H1 (cell line): ENCODE data around the gene TMEM266. TPM values are rescaled to one million over a fixed set of nuclear protein-coding genes. Genes with fewer than 3 reads are reported as not detected.

ENCODE experiments used
- CTCF ChIA-PET: fragments of 300-600 bp; sonication (Branson Sonifier 250); formaldehyde crosslinking; loops from one replicate; lab custom pipeline; 2021; ENCODE audit not compliant: partially characterized antibody; lab: Charles Lee
- POLR2A ChIA-PET: fragments of 300-600 bp; sonication (Branson Sonifier 250); formaldehyde crosslinking; loops from one replicate; lab custom pipeline; 2021; ENCODE audit warnings: inconsistent platforms; ENCODE audit not compliant: partially characterized antibody; lab: Charles Lee
- DNase-seq, 2 experiments: peaks; one replicate each; pipeline versions ENCODE4 v3.0.0 to v3.0.0-alpha.2; 2010 to 2022; ENCODE audit warnings: low spot score in 2 of 2, low read depth in 1 of 2, mixed read lengths in 1 of 2
- FAIRE-seq: peaks from 2 replicates; lab custom pipeline; 2011; peaks lifted over from hg19 to GRCh38; lab: Jason Lieb, UNC
- H2AFZ ChIP-seq: 2 replicates; pipeline ENCODE4 v1.8.1; 2012; ENCODE audit warnings: low read length, inconsistent platforms
- H2AK5ac ChIP-seq: 2 replicates; pipeline ENCODE4 v1.6.1; 2013; ENCODE audit warnings: low read depth, low read length
- H2BK120ac ChIP-seq: replicated peaks from 2 replicates; pipeline ENCODE3; 2013; ENCODE audit warnings: low read depth, low read length, inconsistent platforms
- H2BK12ac ChIP-seq: 2 replicates; pipeline ENCODE4 v1.6.1; 2013; ENCODE audit warnings: low read depth, low read length
- H2BK15ac ChIP-seq: 2 replicates; pipeline ENCODE4 v1.6.1; 2013; ENCODE audit warnings: low read length
- H2BK20ac ChIP-seq: 2 replicates; pipeline ENCODE4 v1.6.1; 2013; ENCODE audit warnings: low read length
- H2BK5ac ChIP-seq: 2 replicates; pipeline ENCODE4 v1.6.1; 2013; ENCODE audit warnings: low read depth, low read length
- H3K14ac ChIP-seq: 2 replicates; pipeline ENCODE4 v1.6.1; 2013; ENCODE audit warnings: inconsistent platforms; ENCODE audit not compliant: insufficient read length
- H3K18ac ChIP-seq: 2 replicates; pipeline ENCODE4 v1.6.1; 2013; ENCODE audit warnings: low read length; ENCODE audit errors: extremely low read depth
- H3K23ac ChIP-seq: 2 replicates; pipeline ENCODE4 v1.6.1; 2013; ENCODE audit warnings: inconsistent platforms; ENCODE audit not compliant: insufficient read length
- H3K23me2 ChIP-seq: 2 replicates; pipeline ENCODE4 v1.6.1; 2013; ENCODE audit warnings: low read depth, low read length
- H3K27ac ChIP-seq: 2 replicates; pipeline ENCODE4 v1.6.1; 2011; ENCODE audit warnings: low read depth, low read length, inconsistent platforms
- H3K27me3 ChIP-seq, 4 experiments: replicated peaks in 1 of 4; 1 replicate in 1 of 4; 2 replicates in 3 of 4; pipeline versions ENCODE4 v1.6.1 to v1.8.1; 2011 to 2013; ENCODE audit warnings: low read length in 3 of 4, mild to moderate bottlenecking in 3 of 4, inconsistent platforms in 2 of 4, mixed read lengths in 2 of 4, moderate library complexity in 1 of 4; ENCODE audit not compliant: control insufficient read depth in 3 of 4, insufficient read depth in 3 of 4; ENCODE audit errors: extremely low read depth in 1 of 4
- H3K36me3 ChIP-seq, 4 experiments: 2 replicates each; pipeline versions ENCODE4 v1.6.1 to v1.8.1; 2011 to 2013; ENCODE audit warnings: mild to moderate bottlenecking in 4 of 4, low read length in 3 of 4, moderate library complexity in 2 of 4, control low read depth in 1 of 4, inconsistent platforms in 1 of 4; ENCODE audit not compliant: insufficient read depth in 4 of 4, control insufficient read depth in 2 of 4
- H3K4ac ChIP-seq: replicated peaks from 2 replicates; pipeline ENCODE3; 2013; ENCODE audit warnings: low read length, low read depth, mixed read lengths, inconsistent platforms; ENCODE audit not compliant: insufficient read length
- H3K4me1 ChIP-seq, 4 experiments: replicated peaks in 1 of 4; 1 replicate in 1 of 4; 2 replicates in 3 of 4; pipeline versions ENCODE4 v1.6.1 to v1.8.1; 2011 to 2013; ENCODE audit warnings: low read length in 3 of 4, inconsistent platforms in 2 of 4, mixed read lengths in 1 of 4; ENCODE audit not compliant: insufficient read depth in 4 of 4, control insufficient read depth in 3 of 4
- H3K4me2 ChIP-seq, 2 experiments: 2 replicates each; pipeline versions ENCODE4 v1.6.1 to v1.8.1; 2011 to 2013; ENCODE audit warnings: low read depth in 2 of 2, low read length in 2 of 2, control low read depth in 1 of 2, inconsistent platforms in 1 of 2, mild to moderate bottlenecking in 1 of 2; ENCODE audit not compliant: insufficient read depth in 1 of 2
- H3K4me3 ChIP-seq, 4 experiments: fragments of 200-600, 300-600 bp in 1 of 4; sonication (generic), shearing (Covaris generic), sonication (Bioruptor Twin) in 1 of 4; 2 replicates each; pipeline versions ENCODE4 v1.5.1 to v1.8.1; 2011 to 2016; ENCODE audit warnings: low read length in 4 of 4, low read depth in 3 of 4, control low read depth in 2 of 4, inconsistent platforms in 2 of 4, mild to moderate bottlenecking in 2 of 4, mixed read lengths in 1 of 4, moderate library complexity in 1 of 4; ENCODE audit not compliant: insufficient read depth in 2 of 4; ENCODE audit errors: extremely low read depth in 1 of 4
- H3K56ac ChIP-seq: replicated peaks from 2 replicates; pipeline ENCODE3; 2013; ENCODE audit warnings: low read depth, mild to moderate bottlenecking, mixed read lengths, low read length, inconsistent platforms; ENCODE audit not compliant: insufficient read length
- H3K79me1 ChIP-seq: 2 replicates; pipeline ENCODE4 v1.6.1; 2013; ENCODE audit warnings: low read depth, low read length, control low read depth
- H3K79me2 ChIP-seq, 2 experiments: 2 replicates each; pipeline versions ENCODE4 v1.6.1 to v1.8.1; 2012 to 2013; ENCODE audit warnings: low read length in 2 of 2, mild to moderate bottlenecking in 2 of 2, inconsistent platforms in 1 of 2; ENCODE audit not compliant: insufficient read depth in 2 of 2, control insufficient read depth in 1 of 2
- H3K9ac ChIP-seq, 4 experiments: replicated peaks in 1 of 4; 1 replicate in 1 of 4; 2 replicates in 3 of 4; pipeline versions ENCODE4 v1.6.1 to v1.8.1; 2011 to 2013; ENCODE audit warnings: low read depth in 3 of 4, low read length in 3 of 4, control low read depth in 2 of 4, mild to moderate bottlenecking in 2 of 4, moderate library complexity in 2 of 4, inconsistent platforms in 1 of 4; ENCODE audit errors: extremely low read depth in 1 of 4
- H3K9me3 ChIP-seq, 2 experiments: 2 replicates each; pipeline versions ENCODE4 v1.6.1 to v1.8.1; 2012 to 2013; ENCODE audit warnings: mild to moderate bottlenecking in 2 of 2, moderate library complexity in 2 of 2, control low read depth in 1 of 2, inconsistent platforms in 1 of 2, low read depth in 1 of 2, low read length in 1 of 2, mixed read lengths in 1 of 2; ENCODE audit not compliant: insufficient read depth in 2 of 2
- H4K20me1 ChIP-seq, 2 experiments: replicated peaks in 1 of 2; 2 replicates each; pipeline versions ENCODE3 to v1.8.1; 2011 to 2013; ENCODE audit warnings: inconsistent platforms in 2 of 2, low read length in 2 of 2, mild to moderate bottlenecking in 1 of 2; ENCODE audit not compliant: insufficient read depth in 2 of 2, control insufficient read depth in 1 of 2
- H4K5ac ChIP-seq: 2 replicates; pipeline ENCODE4 v1.6.1; 2013; ENCODE audit warnings: low read length, low read depth, mixed read lengths, inconsistent platforms; ENCODE audit not compliant: insufficient read length
- H4K8ac ChIP-seq: 2 replicates; pipeline ENCODE4 v1.8.0; 2013; ENCODE audit warnings: mild to moderate bottlenecking, moderate library complexity, low read length, inconsistent platforms; ENCODE audit not compliant: insufficient read depth; ENCODE audit errors: extremely low read depth
- H4K91ac ChIP-seq: replicated peaks from 2 replicates; pipeline ENCODE3; 2013; ENCODE audit warnings: low read length, mixed read lengths, inconsistent platforms; ENCODE audit not compliant: insufficient read length
- GTF2F1 ChIP-seq: IDR thresholded peaks from 2 replicates; pipeline ENCODE4 v1.6.1; 2012; ENCODE audit warnings: low read depth, low read length, improper control_type of control experiment, borderline replicate concordance
- HDAC2 ChIP-seq, 2 experiments: fragments of 300-600 bp in 1 of 2; sonication (generic) in 1 of 2; IDR thresholded peaks; 2 replicates each; pipeline ENCODE4 v1.6.1; 2011 to 2012; ENCODE audit warnings: low read depth in 2 of 2, low read length in 2 of 2, mild to moderate bottlenecking in 2 of 2, moderate library complexity in 2 of 2, borderline replicate concordance in 1 of 2, inconsistent platforms in 1 of 2
- KDM4A ChIP-seq: IDR thresholded peaks from one replicate; pipeline ENCODE4 v1.7.1; 2012; ENCODE audit warnings: low read depth, mild to moderate bottlenecking, moderate library complexity, low read length, inconsistent platforms; ENCODE audit not compliant: severe bottlenecking
- MAX ChIP-seq: IDR thresholded peaks from 2 replicates; pipeline ENCODE4 v1.6.1; 2012; ENCODE audit warnings: inconsistent platforms
- SUZ12 ChIP-seq: fragments of 200-600 bp; sonication (generic); IDR thresholded peaks from 2 replicates; pipeline ENCODE4 v1.6.1; 2012; ENCODE audit warnings: mild to moderate bottlenecking, inconsistent platforms, low read length, moderate library complexity, mixed read lengths
- WGBS, 2 experiments: shearing (Covaris generic) in 1 of 2; methylation state at CpG; one replicate each; pipeline versions ENCODE4 v1.1.6 to v1.1.7; 2013 to 2015; ENCODE audit warnings: low lambda C conversion rate in 2 of 2, mixed read lengths in 2 of 2, inconsistent platforms in 1 of 2, low coverage in 1 of 2, missing lambda C conversion rate in 1 of 2; ENCODE audit not compliant: insufficient replicate concordance in 2 of 2, insufficient coverage in 1 of 2, insufficient read length in 1 of 2; ENCODE audit errors: extremely low coverage in 1 of 2, missing lambda C conversion rate in 1 of 2; 5-methylcytosine and 5-hydroxymethylcytosine counted together
- polyA plus RNA-seq, 7 experiments: library from polyadenylated mRNA; depleted of rRNA in 3 of 7; stranded (reverse) in 5 of 7; unstranded in 2 of 7; fragments of >200 nt in 5 of 7; fragments of 200-250 nt in 2 of 7; gene quantifications; 1 replicate in 5 of 7; 2 replicates in 1 of 7; 4 replicates in 1 of 7; pipeline versions ENCODE4 v1.2.1 to v1.2.3, GENCODE V29; 2011 to 2013; ENCODE audit warnings: missing spikeins in 2 of 7, mixed read lengths in 2 of 7
- total RNA-seq: library from RNA; stranded (reverse); fragmentation: NEBNext Ultra II Directional; extraction: Animal tissue kit (Norgen Biotek cat#: 25700); gene quantifications from 2 replicates; pipeline ENCODE4 v1.2.1, GENCODE V29; 2021

Gene TMEM266
- total and polyA plus RNA-seq, 2 of the 8 experiments (the other 6 are each of a cell fraction or from before 2014, with no cell fraction given): 2.6 TPM

- CTCF ChIA-PET: interaction anchor here (1.3 to 1.7 kb wide), 2 partner anchors 20 to 25 kb away, joined by 4 to 5 read pairs; no protein-coding TSS in a partner anchor
- POLR2A ChIA-PET: no interaction called here
- H2BK5ac ChIP-seq: no peak overlapping the region
Measured at GRCh38 chr15:76215634-76216033, 155.8 kb downstream of the TMEM266 start.

More at GRCh38 chr15:76215634-76216033, 155.8 kb downstream of the TMEM266 start:
- Histone ChIP-seq H2AK5ac (no peak overlapping the region), H3K4me3 (no peak overlapping the region), H2BK20ac (no peak overlapping the region), H2AFZ (no peak overlapping the region), H3K9me3 (no peaks in the 10 kb centered on the region), H3K27me3 (no peaks in the 10 kb centered on the region), H3K27ac (no peak overlapping the region), H4K91ac (no peak overlapping the region), H3K56ac (no peak overlapping the region), H4K20me1 (peaks cover 0 to 3% of the 10 kb centered on the region in 2 experiments), H3K14ac (no peak overlapping the region), H3K9ac (no peak overlapping the region), H3K36me3 (peaks cover 0 to 4% (median 0%) of the 10 kb centered on the region in 4 experiments; a peak in 2 of 8 replicates), H4K5ac (no peak overlapping the region), H3K18ac (no peak overlapping the region), H3K23ac (no peak overlapping the region), H3K4me1 (no peaks in the 10 kb centered on the region), H3K4ac (no peak overlapping the region), H2BK15ac (no peak overlapping the region), H2BK120ac (no peak overlapping the region), H3K79me2 (no peaks in the 10 kb centered on the region), H3K79me1 (no peaks in the 10 kb centered on the region), H3K23me2 (no peaks in the 10 kb centered on the region), H4K8ac (no peak overlapping the region), H2BK12ac (no peak overlapping the region), H3K4me2 (no peak overlapping the region)
- 92% methylated on average over 1 of the region's 1 CpG; no CpG with 5 or more reads in 1 of the 2 experiments for WGBS, 2 experiments
- FAIRE-seq (no peak), DNase-seq (no peak)
- no peak for TF ChIP-seq SUZ12
- TF ChIP-seq KDM4A: no peak
- TF ChIP-seq HDAC2 (IDR thresholded peaks at IDR 0.05; ENCODE audit: borderline replicate concordance in 1 of 2, low read depth in 2 of 2, low read length in 2 of 2): no peak
- no peak for TF ChIP-seq GTF2F1
- no peak for TF ChIP-seq MAX
